ENCODE data around the gene CENPU.
"Not testable (repeated sequence)": the region's sequence is repeated elsewhere in the genome, so short reads cannot be mapped to it uniquely, and the experiment has no call there.

CENPU gene, protein sequence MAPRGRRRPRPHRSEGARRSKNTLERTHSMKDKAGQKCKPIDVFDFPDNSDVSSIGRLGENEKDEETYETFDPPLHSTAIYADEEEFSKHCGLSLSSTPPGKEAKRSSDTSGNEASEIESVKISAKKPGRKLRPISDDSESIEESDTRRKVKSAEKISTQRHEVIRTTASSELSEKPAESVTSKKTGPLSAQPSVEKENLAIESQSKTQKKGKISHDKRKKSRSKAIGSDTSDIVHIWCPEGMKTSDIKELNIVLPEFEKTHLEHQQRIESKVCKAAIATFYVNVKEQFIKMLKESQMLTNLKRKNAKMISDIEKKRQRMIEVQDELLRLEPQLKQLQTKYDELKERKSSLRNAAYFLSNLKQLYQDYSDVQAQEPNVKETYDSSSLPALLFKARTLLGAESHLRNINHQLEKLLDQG

GRCh38 chr4:184733654-184734524, at the start of gene CENPU:
CENPU (minus strand) TSS chr4:184734096; CDS start chr4:184734062, 34 bp downstream.
- peak; percentile 95 for DNase-seq

DNA sequence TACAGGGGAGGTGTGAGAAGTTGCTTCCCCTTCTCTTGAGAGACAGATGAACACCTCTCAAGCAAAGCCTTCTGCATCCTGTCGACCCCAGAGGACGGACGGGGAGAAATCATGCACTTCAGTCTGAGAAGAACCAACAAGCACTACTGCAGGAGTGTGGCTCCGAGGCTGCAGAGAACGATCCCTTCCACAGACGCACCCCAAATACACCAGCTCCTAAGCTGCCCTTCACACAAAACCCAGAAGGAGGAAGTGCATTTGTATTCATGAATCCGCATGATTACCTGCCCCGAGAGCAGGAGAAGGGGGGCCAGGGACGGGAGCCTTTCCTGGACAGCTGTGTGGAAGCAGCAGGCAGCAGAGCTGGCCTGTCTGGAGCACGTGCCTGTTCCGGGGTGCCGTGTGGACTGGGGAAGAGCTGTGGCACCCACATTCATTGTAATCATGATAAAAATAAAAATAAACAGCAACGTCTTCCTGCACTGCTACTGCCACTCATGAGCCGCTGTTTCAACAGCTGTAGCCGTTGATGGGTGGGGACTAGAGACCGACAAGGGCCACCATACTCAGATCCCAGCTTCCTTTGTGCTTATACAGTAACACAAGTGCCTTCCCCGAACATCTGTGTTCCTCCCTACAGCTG, 49.0 kb upstream of the CENPU start:
- DNase-seq: no peak

DNA sequence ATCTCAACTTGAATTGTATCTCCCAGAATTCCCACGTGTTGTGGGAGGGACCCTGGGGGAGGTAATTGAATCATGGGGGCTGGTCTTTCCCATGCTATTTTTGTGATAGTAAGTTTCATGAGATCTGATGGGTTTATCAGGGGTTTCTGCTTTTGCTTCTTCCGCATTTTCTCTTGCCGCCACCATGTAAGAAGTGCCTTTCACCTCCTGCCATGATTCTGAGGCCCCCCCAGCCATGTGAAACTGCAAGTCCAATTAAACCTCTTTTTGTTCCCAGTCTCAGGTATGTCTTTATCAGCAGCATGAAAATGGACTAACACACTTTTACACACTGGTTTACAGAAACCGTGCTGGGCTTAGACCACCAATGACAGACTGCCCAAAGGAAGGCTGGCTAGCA, 45.3 kb upstream of the CENPU start:
- DNase-seq: not testable (repeated sequence)

- no peak for DNase-seq
These were observed 44.4 kb upstream of the CENPU start for GRCh38 chr4:184778325-184778724.

DNA sequence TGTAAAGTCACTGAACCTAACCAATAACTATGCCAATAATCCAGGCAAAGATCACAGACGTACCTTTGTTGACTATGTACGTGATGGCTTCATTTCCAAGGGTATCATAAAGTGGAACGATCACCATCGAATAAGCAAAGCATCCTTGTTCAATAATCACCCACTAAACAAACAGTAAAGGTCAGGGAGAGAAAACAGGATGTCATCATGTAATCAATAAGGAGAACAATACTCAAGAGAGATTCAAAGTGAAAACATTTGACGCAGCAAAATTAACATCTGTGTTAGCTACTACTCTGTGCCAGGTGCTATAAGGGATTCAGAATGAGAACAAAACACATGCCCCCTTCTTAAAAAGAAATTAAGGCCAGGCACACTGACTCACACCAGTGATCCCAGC, 42.9 kb upstream of the CENPU start:
- DNase-seq: no peak

- DNase-seq: no peak
These were observed 42.1 kb upstream of the CENPU start for GRCh38 chr4:184775854-184776555.

DNA sequence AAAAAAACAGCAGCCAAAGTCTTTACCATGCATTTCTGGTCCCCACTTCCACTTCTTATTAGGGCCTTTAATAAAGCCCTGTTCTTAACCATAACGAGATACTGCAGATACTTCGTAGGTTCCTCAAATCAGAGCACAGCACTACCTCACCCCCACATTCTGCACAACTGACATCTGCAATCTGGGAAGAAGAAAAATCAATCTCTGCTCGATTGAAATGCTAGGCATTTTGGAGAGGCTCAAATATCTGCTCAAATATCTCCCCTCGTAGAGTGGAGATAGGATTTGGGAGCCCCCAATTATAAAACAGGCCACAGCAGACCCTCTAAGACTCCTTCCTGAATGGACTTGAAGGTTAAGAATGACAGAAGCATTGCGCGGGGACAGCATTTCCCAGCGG, 40.3 kb upstream of the CENPU start:
- DNase-seq: no peak

GRCh38 chr4:184771416-184771815, 37.5 kb upstream of the CENPU start:
- DNase-seq: no peak

- no peak for DNase-seq
These were observed 35.4 kb upstream of the CENPU start for GRCh38 chr4:184769141-184769765.

DNA sequence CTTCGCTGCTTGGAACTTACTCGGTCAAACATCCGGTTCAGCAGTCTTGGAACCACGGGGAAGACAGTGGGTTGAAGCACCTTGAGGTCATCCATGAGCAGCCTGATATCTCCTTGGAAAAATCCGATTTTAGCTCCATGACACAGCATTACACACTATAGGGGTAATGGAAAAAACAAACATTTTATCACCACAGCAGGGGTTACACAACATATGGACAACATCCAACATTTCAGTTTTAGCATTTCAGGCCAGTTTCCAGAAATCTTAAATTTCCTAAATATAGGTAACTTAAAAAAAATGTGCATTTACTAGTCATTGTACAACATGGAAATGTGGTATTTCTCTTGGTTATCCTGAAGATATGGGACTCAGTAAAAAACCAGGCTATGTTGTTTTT, 34.4 kb upstream of the CENPU start:
- no peak for DNase-seq

GRCh38 chr4:184766446-184766845, 32.5 kb upstream of the CENPU start:
- DNase-seq: no peak

- DNase-seq: no peak
These were observed 31.8 kb upstream of the CENPU start for GRCh38 chr4:184765473-184766340.

DNA sequence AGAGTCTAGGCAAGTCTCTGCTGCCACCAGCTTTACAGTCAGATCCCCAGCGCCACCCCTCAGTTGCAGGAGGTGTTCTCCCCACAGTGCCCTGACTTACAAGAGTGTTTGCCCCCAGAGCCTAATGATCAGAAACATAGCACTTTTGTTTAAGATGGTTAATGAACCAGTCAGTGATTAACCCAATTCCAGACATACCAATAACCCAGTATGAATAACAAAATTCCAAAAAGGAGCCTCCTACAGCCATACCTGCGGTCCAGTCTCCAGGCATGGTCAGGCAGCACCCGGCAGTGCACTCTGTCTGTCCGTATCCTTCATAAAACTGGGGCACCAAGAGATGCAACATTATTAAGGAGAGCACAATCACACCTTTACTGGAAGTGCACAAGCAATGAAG, 30.7 kb upstream of the CENPU start:
- no peak for DNase-seq

- no peak for DNase-seq
These were observed 29.4 kb upstream of the CENPU start for GRCh38 chr4:184763150-184763780.

GRCh38 chr4:184762100-184762499, 28.2 kb upstream of the CENPU start:
- DNase-seq: peak; percentile 13

DNA sequence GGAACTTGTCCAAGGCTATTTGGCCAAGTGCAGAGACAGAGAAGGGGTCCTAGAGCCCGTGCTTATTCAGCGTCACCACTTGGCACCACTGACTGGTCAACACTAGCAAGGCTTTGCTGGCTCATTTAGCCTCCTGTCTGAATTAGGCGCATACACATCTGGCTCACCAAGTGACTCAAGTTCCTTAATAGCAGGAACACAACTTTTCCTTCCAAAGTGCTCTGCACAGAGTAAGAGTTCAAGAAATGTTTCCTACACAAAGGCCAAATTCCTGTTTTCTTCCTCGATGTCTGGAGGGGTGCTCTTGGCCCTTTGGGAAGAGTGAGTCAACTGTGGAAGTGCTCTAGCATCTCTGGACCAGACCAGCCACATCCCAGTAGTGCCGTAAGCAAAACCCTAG, 26.8 kb upstream of the CENPU start:
- DNase-seq: no peak

GRCh38 chr4:184757810-184758209, 23.9 kb upstream of the CENPU start:
- no peak for DNase-seq

- no peak for DNase-seq
These were observed 22.5 kb upstream of the CENPU start for GRCh38 chr4:184756399-184756798.

- DNase-seq: no peak
These were observed 21.4 kb upstream of the CENPU start for GRCh38 chr4:184755278-184755677.

DNA sequence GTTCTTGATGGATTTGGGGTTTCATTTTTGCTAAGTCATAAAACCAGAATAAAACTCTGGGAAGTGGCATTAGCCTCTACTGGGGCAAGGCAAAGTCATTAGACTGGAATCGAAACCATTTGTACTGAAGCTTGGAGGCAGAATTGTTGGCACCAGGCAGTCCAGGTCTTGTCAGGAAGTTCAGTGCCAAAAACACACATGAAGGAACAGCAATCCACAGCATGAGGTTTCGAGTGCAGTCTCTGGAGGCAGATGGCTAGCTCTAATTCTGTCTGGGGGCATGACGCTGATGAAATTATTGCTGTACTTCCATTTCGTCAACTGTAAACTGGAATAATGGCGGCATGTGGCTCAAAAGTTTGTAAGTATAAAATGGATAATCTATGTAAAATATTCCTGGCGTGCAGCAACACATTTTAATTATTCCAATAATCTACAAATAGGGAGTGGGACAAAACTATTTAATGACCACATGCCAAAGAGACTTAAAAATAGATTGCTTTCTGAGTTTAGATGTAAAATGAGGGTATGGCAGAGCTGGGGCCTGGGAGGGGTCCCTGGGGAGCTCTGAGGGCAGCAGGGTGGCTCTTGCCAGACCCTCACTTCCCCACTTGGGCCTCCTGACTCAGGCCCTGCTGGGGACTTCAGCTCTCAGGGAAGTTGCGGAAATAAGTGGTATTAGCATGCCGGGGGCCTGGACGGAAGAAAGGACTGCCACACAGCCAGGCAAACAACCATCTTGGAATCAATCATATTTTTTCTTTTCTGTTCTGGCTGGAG, 18.8 kb upstream of the CENPU start:
- DNase-seq: no peak

Data from stimulated activated CD4-positive, alpha-beta T cell treated with anti-CD3 and anti-CD28 coated beads, Interleukin-4, amount 100 ng/mL, for 1 hour (primary cell).